ENCODE data around the gene OR10V1. TPM values are rescaled to one million over a fixed set of nuclear protein-coding genes. Genes with fewer than 3 reads are reported as not detected.

Gene OR10V1
- total and polyA plus RNA-seq, 12 donors = not detected

DNA sequence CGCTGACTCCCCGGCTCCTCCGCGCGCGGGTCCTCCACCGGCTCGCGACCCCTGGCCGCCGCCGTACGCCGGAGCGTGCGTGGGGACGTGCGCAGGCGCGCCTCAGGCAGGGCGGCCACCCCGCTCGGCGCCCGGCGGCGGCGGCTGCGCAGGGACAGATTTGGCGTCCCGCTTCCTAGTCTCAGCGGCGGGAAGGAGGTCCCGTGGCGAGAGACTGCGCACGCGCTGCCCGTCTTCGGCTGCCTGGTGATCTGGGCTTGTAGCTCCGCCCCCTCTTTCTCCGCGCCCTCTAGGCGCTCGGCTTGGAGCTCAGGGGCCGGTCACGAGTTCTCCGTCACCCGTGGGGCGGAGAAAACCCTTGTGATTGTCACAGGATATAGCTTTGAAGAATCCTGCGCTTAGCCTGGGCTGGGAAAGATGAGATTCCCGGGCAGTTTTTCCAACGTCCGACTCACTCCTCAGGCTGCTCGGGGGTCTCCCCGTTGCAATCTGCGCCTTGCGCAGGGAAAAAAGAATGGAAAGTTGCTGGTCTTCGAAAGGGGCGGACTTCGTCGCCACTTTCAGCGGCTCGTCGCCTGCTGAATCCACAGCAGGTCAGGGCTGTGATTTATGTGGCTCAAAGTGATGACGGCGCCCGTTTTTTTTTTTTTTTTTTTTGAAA is 44.6 kb downstream of the OR10V1 start, which contains the start of gene PATL1:
TSS of gene PATL1 (minus strand) at position 88 of the 661 bp plus-strand sequence. CDS start 142 bp downstream, outside the sequence.
- Histone ChIP-seq H3K27ac (peak within 1 kb of the TSS; percentile 92 to 99 (median 98)), H3K4me3 (peak within 1 kb of the TSS; percentile 68 to 98 (median 88)), H3K36me3 (replicated peaks in 1 of 2) (peaks cover 0 to 27% of the 10 kb centered on the region in 2 donors), H3K4me1 (replicated peaks in 1 of 2) (peaks cover 23 to 31% of the 10 kb centered on the region in 2 donors), H3K27me3 (no peaks in the 10 kb centered on the region), H3K9me3 (replicated peaks in 1 of 3) (no peaks in the 10 kb centered on the region)
- peak; percentile 99 to 100 (median 100) for DNase-seq
- intact Hi-C loops (cut with DNase I) = loop anchor here in 1 of 2 donors (5.0 kb wide), 1 partner anchor 57 kb away; no protein-coding TSS in a partner anchor
- peak; percentile 74 to 95 for TF ChIP-seq POLR2A (IDR thresholded peaks at IDR 0.05)
- TF ChIP-seq, protein P1, sequence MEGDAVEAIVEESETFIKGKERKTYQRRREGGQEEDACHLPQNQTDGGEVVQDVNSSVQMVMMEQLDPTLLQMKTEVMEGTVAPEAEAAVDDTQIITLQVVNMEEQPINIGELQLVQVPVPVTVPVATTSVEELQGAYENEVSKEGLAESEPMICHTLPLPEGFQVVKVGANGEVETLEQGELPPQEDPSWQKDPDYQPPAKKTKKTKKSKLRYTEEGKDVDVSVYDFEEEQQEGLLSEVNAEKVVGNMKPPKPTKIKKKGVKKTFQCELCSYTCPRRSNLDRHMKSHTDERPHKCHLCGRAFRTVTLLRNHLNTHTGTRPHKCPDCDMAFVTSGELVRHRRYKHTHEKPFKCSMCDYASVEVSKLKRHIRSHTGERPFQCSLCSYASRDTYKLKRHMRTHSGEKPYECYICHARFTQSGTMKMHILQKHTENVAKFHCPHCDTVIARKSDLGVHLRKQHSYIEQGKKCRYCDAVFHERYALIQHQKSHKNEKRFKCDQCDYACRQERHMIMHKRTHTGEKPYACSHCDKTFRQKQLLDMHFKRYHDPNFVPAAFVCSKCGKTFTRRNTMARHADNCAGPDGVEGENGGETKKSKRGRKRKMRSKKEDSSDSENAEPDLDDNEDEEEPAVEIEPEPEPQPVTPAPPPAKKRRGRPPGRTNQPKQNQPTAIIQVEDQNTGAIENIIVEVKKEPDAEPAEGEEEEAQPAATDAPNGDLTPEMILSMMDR (IDR thresholded peaks at IDR 0.05) = no peak
- whole genome bisulfite sequencing, 4 donors = 0% methylated on average over 34 to 68 of the region's 68 CpGs

DNA sequence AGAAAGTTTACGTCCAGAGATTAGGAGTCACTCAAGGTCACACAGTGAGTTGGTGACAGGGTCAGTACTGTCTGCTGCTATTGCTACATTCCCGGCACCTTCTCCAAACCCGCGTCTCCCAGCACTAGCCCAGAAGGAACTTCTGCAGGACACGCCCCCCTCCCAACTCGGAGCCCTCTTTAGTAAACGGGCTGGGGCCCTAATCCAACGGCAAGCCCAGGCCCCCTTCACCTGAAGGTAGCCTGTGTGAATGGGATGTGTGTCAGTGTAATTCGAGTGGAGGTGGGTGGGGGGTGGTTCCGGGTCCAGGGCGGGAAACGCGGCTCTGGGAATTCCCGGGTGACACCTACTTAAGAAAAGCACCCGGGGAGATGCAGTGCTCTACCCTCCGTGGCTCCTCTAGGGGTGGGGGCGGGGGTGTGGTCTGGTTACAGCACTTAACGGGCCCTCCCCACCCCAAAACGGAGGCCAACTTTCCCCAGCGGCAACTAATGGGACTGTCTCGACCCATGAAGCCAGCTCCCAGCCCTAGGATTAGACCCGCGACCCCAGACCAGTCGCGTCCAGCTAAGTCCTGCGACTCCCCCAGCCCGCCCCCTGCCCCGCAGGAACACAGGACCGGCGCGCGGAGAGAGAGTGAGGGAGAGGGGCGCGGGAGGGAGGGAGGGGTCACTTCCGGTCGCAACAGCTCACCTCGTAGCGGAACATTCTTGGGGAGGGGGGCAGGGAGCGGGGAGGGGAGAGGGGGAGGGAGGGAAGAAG is 45.3 kb downstream of the OR10V1 start:
- no peaks in the 10 kb centered on the region for H3K27me3 ChIP-seq
- TF ChIP-seq POLR2A (IDR thresholded peaks at IDR 0.05) = peak in 1 of 2 donors; percentile 67
- TF ChIP-seq, protein P1 (IDR thresholded peaks at IDR 0.05) = peak in 5 of 6 experiments; percentile 16 to 57 (median 41)
- H3K27ac ChIP-seq = peak overlapping the region; percentile 92 to 99 (median 98)
- 0 to 1% (median 0%) methylated on average over 8 to 38 of the region's 39 CpGs for WGBS, 4 donors
- H3K4me3 ChIP-seq = peak overlapping the region; percentile 68 to 98 (median 88)
- H3K36me3 ChIP-seq (replicated peaks in 1 of 2) = peaks cover 0 to 33% of the 10 kb centered on the region in 2 donors
- peaks cover 23 to 32% of the 10 kb centered on the region in 2 donors for H3K4me1 ChIP-seq (replicated peaks in 1 of 2)
- intact Hi-C loops (cut with DNase I) = loop anchor here in 1 of 2 donors (5.0 kb wide), 1 partner anchor 56 kb away; no protein-coding TSS in a partner anchor
- no peaks in the 10 kb centered on the region for H3K9me3 ChIP-seq (replicated peaks in 1 of 3)
- DNase-seq = peak; percentile 70 to 89 (median 83)

DNA sequence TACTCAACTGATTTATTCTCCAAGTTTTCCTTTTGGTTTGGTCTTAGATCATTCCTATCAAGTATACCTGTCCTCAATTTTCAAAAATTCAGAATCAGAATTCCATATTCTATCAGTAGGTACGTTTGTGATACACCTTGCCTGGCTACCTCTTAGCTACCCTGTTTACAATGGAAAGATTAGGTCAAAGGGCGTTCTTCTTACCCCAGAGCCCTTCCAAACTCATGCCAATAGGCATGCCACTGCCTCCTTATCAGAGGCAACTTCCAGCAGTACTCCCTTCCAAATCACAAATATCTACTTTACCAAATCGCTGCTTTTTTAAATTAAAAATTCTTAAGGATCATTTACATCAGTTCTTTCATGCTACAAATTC is 45.8 kb downstream of the OR10V1 start:
- H3K27ac ChIP-seq = peak overlapping the region; percentile 92 to 99 (median 98)
- peaks cover 23 to 32% of the 10 kb centered on the region in 2 donors for H3K4me1 ChIP-seq (replicated peaks in 1 of 2)
- no peak for DNase-seq
- no peaks in the 10 kb centered on the region for H3K9me3 ChIP-seq (replicated peaks in 1 of 3)
- H3K27me3 ChIP-seq = no peaks in the 10 kb centered on the region
- WGBS, 4 donors = 16 to 25% (median 24%) methylated on average over 3 of the region's 3 CpGs
- H3K4me3 ChIP-seq = peak overlapping the region in 3 of 4 donors; percentile 83 to 98 (median 92)
- intact Hi-C loops (cut with DNase I) = loop anchor here in 1 of 2 donors (5.0 kb wide), 1 partner anchor 55 kb away; no protein-coding TSS in a partner anchor
- peaks cover 0 to 38% of the 10 kb centered on the region in 2 donors for H3K36me3 ChIP-seq (replicated peaks in 1 of 2)
- no peak for TF ChIP-seq POLR2A (IDR thresholded peaks at IDR 0.05)
- TF ChIP-seq, protein P1 (IDR thresholded peaks at IDR 0.05) = no peak

DNA sequence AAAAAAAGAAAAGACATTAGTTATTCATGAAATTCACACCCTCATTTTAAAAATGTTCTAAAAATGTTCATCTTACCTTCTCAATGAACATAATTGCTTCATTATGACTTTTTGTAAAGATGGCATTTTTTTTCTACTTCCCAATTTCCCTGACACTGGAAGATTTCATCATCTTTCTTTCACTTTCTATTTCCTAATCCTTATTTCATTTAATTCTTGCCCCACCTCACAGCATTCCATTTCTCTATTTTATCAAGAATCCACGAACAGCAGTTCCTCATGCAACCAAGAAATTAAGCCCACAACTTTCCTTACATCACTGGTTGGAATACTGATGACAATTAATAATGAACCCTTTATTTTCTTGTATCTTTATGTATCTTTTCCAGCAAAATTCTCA is 46.7 kb downstream of the OR10V1 start:
- peak overlapping the region in 3 of 5 donors; percentile 58 to 99 (median 95) for H3K27ac ChIP-seq
- intact Hi-C loops (cut with DNase I) = loop anchor here in 1 of 2 donors (5.0 kb wide), 1 partner anchor 55 kb away; no protein-coding TSS in a partner anchor
- TF ChIP-seq, protein P1 (IDR thresholded peaks at IDR 0.05) = no peak
- H3K36me3 ChIP-seq (replicated peaks in 1 of 2) = peaks cover 0 to 47% of the 10 kb centered on the region in 2 donors
- H3K27me3 ChIP-seq = no peaks in the 10 kb centered on the region
- WGBS, 4 donors = 28 to 42% (median 35%) methylated on average over 1 of the region's 1 CpG
- peak overlapping the region in 1 of 4 donors; percentile 83 for H3K4me3 ChIP-seq
- DNase-seq = no peak
- H3K9me3 ChIP-seq (replicated peaks in 1 of 3) = no peaks in the 10 kb centered on the region
- peaks cover 23 to 32% of the 10 kb centered on the region in 2 donors for H3K4me1 ChIP-seq (replicated peaks in 1 of 2)
